ENCODE measurements around the gene PAFAH2. TPM values are rescaled to one million over a fixed set of nuclear protein-coding genes. Genes with fewer than 3 reads are reported as not detected.

Gene PAFAH2
- total and polyA plus RNA-seq, 8 donors = 0.58 to 25.5 (median 13.0) TPM

- no peak for TF ChIP-seq POLR2A (IDR thresholded peaks at IDR 0.05)
- no peak for TF ChIP-seq EP300 (IDR thresholded peaks at IDR 0.05)
- no peak for TF ChIP-seq POLR2AphosphoS5 (IDR thresholded peaks at IDR 0.05)
- no peak for TF ChIP-seq CTCF (IDR thresholded peaks at IDR 0.05)
These were observed 38.3 kb downstream of the PAFAH2 start for GRCh38 chr1:25959611-25960010.

GRCh38 chr1:25958465-25958864 is 39.4 kb downstream of the PAFAH2 start:
- peaks cover 0 to 4% (median 0%) of the 10 kb centered on the region in 4 donors for H3K9me3 ChIP-seq
- H3K4me3 ChIP-seq = no peak overlapping the region
- H3K36me3 ChIP-seq = peaks cover 21 to 65% (median 58%) of the 10 kb centered on the region in 4 donors
- no peaks in the 10 kb centered on the region for H3K27me3 ChIP-seq
- no peak for DNase-seq
- WGBS, 5 donors = 88 to 95% (median 92%) methylated on average over 6 of the region's 6 CpGs
- intact Hi-C loops (cut with DNase I; ENCODE audit: low total_unique reads) = no loop called here
- H3K27ac ChIP-seq = no peak overlapping the region
- no peaks in the 10 kb centered on the region for H3K4me1 ChIP-seq
- TF ChIP-seq EP300 (IDR thresholded peaks at IDR 0.05) = no peak
- TF ChIP-seq POLR2AphosphoS5 (IDR thresholded peaks at IDR 0.05) = no peak
- no peak for TF ChIP-seq CTCF (IDR thresholded peaks at IDR 0.05)
- no peak for TF ChIP-seq POLR2A (IDR thresholded peaks at IDR 0.05)

More at GRCh38 chr1:25959611-25960010, 38.3 kb downstream of the PAFAH2 start:
- 90 to 100% (median 91%) methylated on average over 2 of the region's 2 CpGs for WGBS, 5 donors
- intact Hi-C loops (cut with DNase I; ENCODE audit: low total_unique reads) = no loop called here
- DNase-seq = peak in 1 of 2 donors; percentile 50
- no peak overlapping the region for H3K27ac ChIP-seq
- peaks cover 26 to 75% (median 69%) of the 10 kb centered on the region in 4 donors for H3K36me3 ChIP-seq
- no peak overlapping the region for H3K4me3 ChIP-seq
- peaks cover 0 to 4% (median 0%) of the 10 kb centered on the region in 4 donors for H3K9me3 ChIP-seq
- no peaks in the 10 kb centered on the region for H3K27me3 ChIP-seq
- H3K4me1 ChIP-seq = no peaks in the 10 kb centered on the region

DNA sequence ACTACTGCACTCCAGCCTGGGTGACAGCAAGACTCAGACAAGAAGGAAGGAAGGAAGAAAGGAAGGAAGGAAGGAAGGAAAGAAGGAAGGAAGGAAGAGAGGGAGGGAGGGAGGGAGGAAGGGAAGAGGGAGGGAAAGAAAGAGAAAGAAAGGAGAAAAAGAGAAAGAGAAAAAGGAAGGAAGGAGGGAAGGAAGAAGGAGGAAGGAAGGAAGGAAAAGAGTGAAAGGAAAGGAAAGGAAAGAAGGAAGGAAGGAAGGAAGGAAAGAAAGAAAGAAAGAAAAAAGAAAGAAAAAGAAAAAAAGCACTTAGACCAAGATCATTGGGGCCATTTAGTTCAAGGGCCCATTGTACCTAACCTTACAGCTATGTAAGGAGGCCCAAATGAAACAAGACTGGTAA is 42.3 kb downstream of the PAFAH2 start:
- no peaks in the 10 kb centered on the region for H3K27me3 ChIP-seq
- intact Hi-C loops (cut with DNase I; ENCODE audit: low total_unique reads) = no loop called here
- no peak for DNase-seq
- TF ChIP-seq EP300 (IDR thresholded peaks at IDR 0.05) (no peak), POLR2AphosphoS5 (IDR thresholded peaks at IDR 0.05) (no peak), POLR2A (IDR thresholded peaks at IDR 0.05) (no peak), CTCF (IDR thresholded peaks at IDR 0.05) (no peak)
- peaks cover 3 to 36% (median 29%) of the 10 kb centered on the region in 4 donors for H3K36me3 ChIP-seq
- no peak overlapping the region for H3K27ac ChIP-seq
- H3K9me3 ChIP-seq = peaks cover 0 to 4% (median 0%) of the 10 kb centered on the region in 4 donors
- H3K4me3 ChIP-seq = no peak overlapping the region
- H3K4me1 ChIP-seq = peaks cover 0 to 10% (median 0%) of the 10 kb centered on the region in 4 donors

DNA sequence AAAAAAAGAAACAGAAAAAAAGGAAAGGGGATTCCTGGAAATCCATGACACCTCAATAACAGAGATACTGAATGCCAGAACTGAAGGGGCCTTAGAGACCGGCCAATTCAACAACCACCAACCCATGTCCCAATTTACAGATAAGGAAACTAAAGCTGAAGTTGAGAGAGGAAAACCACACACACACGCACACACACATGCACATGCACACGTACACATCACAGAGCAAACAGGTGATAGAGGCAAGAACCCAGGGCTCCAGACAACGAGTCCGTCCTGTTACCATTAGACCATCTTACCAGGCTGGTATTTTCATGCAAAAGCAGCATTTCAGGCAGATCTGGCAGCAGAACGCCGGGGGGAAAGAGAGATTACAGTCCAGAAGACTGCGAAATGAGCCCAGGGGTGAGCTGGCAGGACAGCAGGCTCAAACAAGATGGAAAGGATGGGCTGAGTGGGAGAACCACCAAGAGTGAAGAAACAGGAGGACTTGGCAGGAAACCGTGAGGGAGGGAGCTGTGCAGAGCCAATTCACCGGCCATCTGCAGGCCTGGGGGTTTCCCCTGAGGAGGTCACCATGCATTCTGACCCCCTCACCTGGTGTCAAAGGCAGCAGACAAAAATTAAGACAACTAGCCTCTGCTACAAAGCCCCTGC is 43.5 kb downstream of the PAFAH2 start:
- WGBS, 5 donors = 70 to 77% (median 75%) methylated on average over 10 of the region's 10 CpGs

More for the DNA sequence above, 43.5 kb downstream of the PAFAH2 start:
- Histone ChIP-seq H3K9me3 (peaks cover 0 to 4% (median 0%) of the 10 kb centered on the region in 4 donors), H3K4me3 (no peak overlapping the region), H3K36me3 (peaks cover 0 to 24% (median 17%) of the 10 kb centered on the region in 4 donors), H3K27me3 (no peaks in the 10 kb centered on the region), H3K4me1 (peaks cover 0 to 10% (median 0%) of the 10 kb centered on the region in 4 donors), H3K27ac (no peak overlapping the region)
- DNase-seq = peak in 1 of 2 donors; percentile 19
- intact Hi-C loops (cut with DNase I; ENCODE audit: low total_unique reads) = no loop called here
- TF ChIP-seq EP300 (IDR thresholded peaks at IDR 0.05) (no peak), CTCF (IDR thresholded peaks at IDR 0.05) (no peak), POLR2AphosphoS5 (IDR thresholded peaks at IDR 0.05) (no peak), POLR2A (IDR thresholded peaks at IDR 0.05) (no peak)

Data from stomach (tissue), 9 donors.